Activated naive CD8-positive, alpha-beta T cell treated with anti-CD3 and anti-CD28 coated beads, Interleukin-2, amount 50 U/mL, for 16 hours (primary cell): ENCODE measurements around the gene SUPT5H.
"Not testable (repeated sequence)": the region's sequence is repeated elsewhere in the genome, so short reads cannot be mapped to it uniquely, and the experiment has no call there.

Experiments used
- DNase-seq: peaks from one replicate; pipeline ENCODE4 v3.0.0-alpha.2; 2020; ENCODE audit warnings: low read depth, low spot score

Gene SUPT5H

GRCh38 chr19:39465956-39466747 is 20.8 kb downstream of the SUPT5H start:
- no peak for DNase-seq

GRCh38 chr19:39467941-39468340 is 22.6 kb downstream of the SUPT5H start:
- no peak for DNase-seq

- DNase-seq: no peak
These were observed 23.7 kb downstream of the SUPT5H start for GRCh38 chr19:39469036-39469435.

GRCh38 chr19:39469567-39469966 is 24.2 kb downstream of the SUPT5H start:
- DNase-seq: no peak

- no peak for DNase-seq
These were observed 25.4 kb downstream of the SUPT5H start for GRCh38 chr19:39470724-39471339.

GRCh38 chr19:39471756-39472536 is 26.6 kb downstream of the SUPT5H start:
- no peak for DNase-seq

GRCh38 chr19:39472746-39473442 is 27.5 kb downstream of the SUPT5H start:
- DNase-seq: no peak

- DNase-seq: no peak
These were observed 28.1 kb downstream of the SUPT5H start for GRCh38 chr19:39473443-39473960.

- DNase-seq: peak; percentile 51
These were observed 28.8 kb downstream of the SUPT5H start for GRCh38 chr19:39474139-39474620.

GRCh38 chr19:39475748-39476147 is 30.4 kb downstream of the SUPT5H start:
- no peak for DNase-seq

- not testable (repeated sequence) for DNase-seq
These were observed 34.0 kb downstream of the SUPT5H start for GRCh38 chr19:39479319-39479801.

GRCh38 chr19:39479916-39480315 is 34.5 kb downstream of the SUPT5H start:
- DNase-seq: no peak

- DNase-seq: peak; percentile 97
These were observed 35.2 kb downstream of the SUPT5H start, which contains the start of gene TIMM50 for GRCh38 chr19:39480337-39481228. TSS of gene TIMM50 (plus strand) at chr19:39480838. CDS start at chr19:39480854, 16 bp downstream.

GRCh38 chr19:39481229-39481545 is 35.8 kb downstream of the SUPT5H start:
- no peak for DNase-seq

GRCh38 chr19:39481676-39482075 is 36.3 kb downstream of the SUPT5H start:
- no peak for DNase-seq

GRCh38 chr19:39483141-39483540 is 37.8 kb downstream of the SUPT5H start:
- DNase-seq: no peak

- DNase-seq: no peak
These were observed 44.4 kb downstream of the SUPT5H start for GRCh38 chr19:39489756-39490155.

GRCh38 chr19:39492225-39492624 is 46.8 kb downstream of the SUPT5H start:
- DNase-seq: no peak

GRCh38 chr19:39492788-39493187 is 47.4 kb downstream of the SUPT5H start:
- no peak for DNase-seq

GRCh38 chr19:39494661-39495060 is 49.3 kb downstream of the SUPT5H start:
- no peak for DNase-seq
